Measurements from ENCODE around the gene KCTD20.

- TF ChIP-seq CTCF (IDR thresholded peaks at IDR 0.05) (no peak), POLR2A (IDR thresholded peaks at IDR 0.05) (no peak)
Measured at GRCh38 chr6:36504181-36504580, 61.4 kb downstream of the KCTD20 start.
